ENCODE data around the gene NCBP2. TPM values are rescaled to one million over a fixed set of nuclear protein-coding genes. Genes with fewer than 3 reads are reported as not detected.

Gene NCBP2
- total RNA-seq, 1 donor from 2014 or later = 83.9 TPM

- Mint-ChIP-seq H3K36me3 (ENCODE audit: low read depth) (no peaks in the 10 kb centered on the region), H3K9me3 (peaks cover 6% of the 10 kb centered on the region), H3K4me1 (ENCODE audit: low read depth) (peaks cover 5% of the 10 kb centered on the region), H3K27me3 (ENCODE audit: low read depth) (peaks cover 4% of the 10 kb centered on the region), H3K27ac (no peak overlapping the region), H3K4me3 (ENCODE audit: low read depth) (no peak overlapping the region)
- intact Hi-C loops (cut with micrococcal nuclease) = no loop called here
- DNase-seq (ENCODE audit: low spot score) = no peak
Observed at GRCh38 chr3:196976941-196977340, 34.6 kb upstream of the NCBP2 start.

GRCh38 chr3:196975349-196975748 lies 33.0 kb upstream of the NCBP2 start:
- H3K9me3 Mint-ChIP-seq = no peaks in the 10 kb centered on the region
- peaks cover 7% of the 10 kb centered on the region for H3K4me1 Mint-ChIP-seq (ENCODE audit: low read depth)
- intact Hi-C loops (cut with micrococcal nuclease) = no loop called here
- peaks cover 3% of the 10 kb centered on the region for H3K27me3 Mint-ChIP-seq (ENCODE audit: low read depth)
- H3K36me3 Mint-ChIP-seq (ENCODE audit: low read depth) = no peaks in the 10 kb centered on the region
- H3K27ac Mint-ChIP-seq = no peak overlapping the region
- no peak for DNase-seq (ENCODE audit: low spot score)
- no peak overlapping the region for H3K4me3 Mint-ChIP-seq (ENCODE audit: low read depth)

DNA sequence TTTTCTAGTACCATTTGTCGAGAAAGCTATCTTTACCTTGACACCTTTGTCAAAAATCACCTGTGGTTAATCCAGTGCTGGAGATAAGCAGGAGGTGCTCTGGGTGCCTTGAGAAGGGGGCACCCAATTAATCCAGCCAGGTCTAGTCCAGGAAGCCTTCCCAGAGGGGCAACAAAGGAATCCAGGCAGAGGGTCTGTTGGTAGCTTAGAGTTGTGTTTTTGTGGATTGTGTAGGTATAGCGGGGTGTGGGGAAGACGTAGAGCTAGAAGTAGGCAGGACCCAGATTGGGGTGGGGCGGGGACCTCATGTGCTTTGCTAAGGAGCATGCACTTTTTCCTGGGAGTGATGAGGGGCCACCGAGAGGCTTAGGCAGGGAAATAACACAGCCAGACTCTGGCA lies 32.3 kb upstream of the NCBP2 start:
- no peak overlapping the region for H3K27ac Mint-ChIP-seq
- no peak for DNase-seq (ENCODE audit: low spot score)
- H3K4me1 Mint-ChIP-seq (ENCODE audit: low read depth) = peaks cover 8% of the 10 kb centered on the region
- peaks cover 6% of the 10 kb centered on the region for H3K27me3 Mint-ChIP-seq (ENCODE audit: low read depth)
- H3K9me3 Mint-ChIP-seq = no peaks in the 10 kb centered on the region
- intact Hi-C loops (cut with micrococcal nuclease) = no loop called here
- no peak overlapping the region for H3K4me3 Mint-ChIP-seq (ENCODE audit: low read depth)
- no peaks in the 10 kb centered on the region for H3K36me3 Mint-ChIP-seq (ENCODE audit: low read depth)

DNA sequence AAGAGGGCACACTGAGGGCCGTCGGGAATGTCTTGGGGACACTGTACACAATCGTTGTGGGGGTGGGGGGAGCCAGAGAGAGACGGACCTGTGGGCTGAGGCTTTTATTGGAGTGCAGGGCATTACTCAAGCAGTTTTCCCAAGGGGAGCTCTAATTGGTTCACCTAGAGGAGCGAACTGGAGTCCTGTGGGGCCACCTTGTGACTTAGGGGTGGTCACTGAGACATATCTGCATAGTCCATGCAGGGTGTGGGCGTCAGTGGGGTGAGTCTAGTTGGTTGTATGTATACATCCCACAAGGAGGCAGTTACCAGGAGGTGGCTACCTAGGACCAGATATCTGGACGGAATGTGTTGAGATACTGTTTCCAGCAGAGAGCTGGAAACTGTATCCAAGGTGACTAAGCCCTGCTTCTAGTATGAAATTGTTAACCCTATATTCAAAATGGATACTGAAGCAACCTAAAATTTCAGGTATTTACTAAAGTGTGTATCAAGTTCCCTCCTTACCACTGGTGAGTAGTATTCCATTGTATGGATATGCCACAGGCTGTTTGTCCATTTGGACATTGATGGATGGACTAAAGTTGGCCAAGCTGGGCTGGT lies 28.9 kb upstream of the NCBP2 start:
- H3K27me3 Mint-ChIP-seq (ENCODE audit: low read depth) = peaks cover 6% of the 10 kb centered on the region
- DNase-seq (ENCODE audit: low spot score) = no peak
- intact Hi-C loops (cut with micrococcal nuclease) = no loop called here
- H3K4me1 Mint-ChIP-seq (ENCODE audit: low read depth) = peaks cover 11% of the 10 kb centered on the region
- H3K27ac Mint-ChIP-seq = peak overlapping the region; percentile 22
- H3K36me3 Mint-ChIP-seq (ENCODE audit: low read depth) = peaks cover 15% of the 10 kb centered on the region
- peak overlapping the region; percentile 21 for H3K4me3 Mint-ChIP-seq (ENCODE audit: low read depth)
- no peaks in the 10 kb centered on the region for H3K9me3 Mint-ChIP-seq

- H3K4me3 Mint-ChIP-seq (ENCODE audit: low read depth) = peak overlapping the region; percentile 80
- peaks cover 11% of the 10 kb centered on the region for H3K4me1 Mint-ChIP-seq (ENCODE audit: low read depth)
- H3K27me3 Mint-ChIP-seq (ENCODE audit: low read depth) = peaks cover 6% of the 10 kb centered on the region
- H3K9me3 Mint-ChIP-seq = peaks cover 5% of the 10 kb centered on the region
- intact Hi-C loops (cut with micrococcal nuclease) = no loop called here
- peak overlapping the region; percentile 74 for H3K27ac Mint-ChIP-seq
- no peak for DNase-seq (ENCODE audit: low spot score)
- peaks cover 21% of the 10 kb centered on the region for H3K36me3 Mint-ChIP-seq (ENCODE audit: low read depth)
Observed at GRCh38 chr3:196970547-196971093, 28.3 kb upstream of the NCBP2 start.

DNA sequence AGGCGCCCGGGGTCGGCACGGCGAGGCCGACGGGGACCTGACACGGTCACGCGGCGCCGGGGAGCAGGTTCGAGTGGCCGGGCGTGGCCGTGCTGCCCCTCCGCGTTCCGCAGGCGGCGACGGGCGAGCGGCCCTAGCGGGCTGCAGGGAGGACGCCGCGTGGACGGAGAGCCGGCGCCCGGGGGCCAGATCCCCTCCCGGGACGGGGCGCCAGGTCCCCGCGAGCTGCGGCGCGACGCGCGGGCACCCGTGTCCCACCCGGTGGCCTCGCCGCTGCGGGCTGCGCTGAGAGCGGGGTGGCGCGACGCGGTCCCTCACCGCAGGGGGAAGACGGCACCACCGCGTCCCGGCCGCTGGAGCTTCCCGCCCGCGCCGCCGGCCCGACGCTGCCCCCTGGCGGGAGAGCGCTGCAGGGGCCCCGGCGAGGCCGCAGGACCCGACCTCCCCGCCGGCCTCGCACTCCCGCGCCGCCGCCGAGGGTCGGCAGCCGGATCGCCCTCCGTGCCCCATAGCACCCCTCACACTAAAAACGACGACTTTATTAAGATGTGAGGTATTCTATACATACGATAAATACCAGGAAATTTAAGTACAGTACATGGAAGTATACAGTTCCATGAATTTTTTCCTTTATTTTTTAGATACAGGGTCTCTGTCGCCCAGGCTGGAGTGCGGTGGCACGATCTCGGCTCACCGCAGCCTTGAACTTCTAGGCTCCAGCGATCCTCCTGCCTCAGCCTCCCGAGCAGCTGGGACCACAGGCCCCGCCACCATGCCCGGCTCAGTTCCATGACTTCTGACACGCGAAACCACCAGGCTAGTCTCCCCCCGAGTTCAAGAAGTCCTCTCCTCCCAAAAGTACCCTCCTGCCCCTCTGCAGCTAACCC lies 27.6 kb upstream of the NCBP2 start:
- intact Hi-C loops (cut with micrococcal nuclease) = loop anchor here (1.0 to 10.0 kb wide), 3 partner anchors 27 to 435 kb away; partner anchors contain the start of gene NCBP2
- Mint-ChIP-seq H3K27ac (peak overlapping the region; percentile 74), H3K9me3 (peaks cover 9% of the 10 kb centered on the region), H3K36me3 (ENCODE audit: low read depth) (peaks cover 28% of the 10 kb centered on the region), H3K27me3 (ENCODE audit: low read depth) (peaks cover 6% of the 10 kb centered on the region), H3K4me3 (ENCODE audit: low read depth) (peak overlapping the region; percentile 80), H3K4me1 (ENCODE audit: low read depth) (peaks cover 11% of the 10 kb centered on the region)
- peak; percentile 63 for DNase-seq (ENCODE audit: low spot score)

DNA sequence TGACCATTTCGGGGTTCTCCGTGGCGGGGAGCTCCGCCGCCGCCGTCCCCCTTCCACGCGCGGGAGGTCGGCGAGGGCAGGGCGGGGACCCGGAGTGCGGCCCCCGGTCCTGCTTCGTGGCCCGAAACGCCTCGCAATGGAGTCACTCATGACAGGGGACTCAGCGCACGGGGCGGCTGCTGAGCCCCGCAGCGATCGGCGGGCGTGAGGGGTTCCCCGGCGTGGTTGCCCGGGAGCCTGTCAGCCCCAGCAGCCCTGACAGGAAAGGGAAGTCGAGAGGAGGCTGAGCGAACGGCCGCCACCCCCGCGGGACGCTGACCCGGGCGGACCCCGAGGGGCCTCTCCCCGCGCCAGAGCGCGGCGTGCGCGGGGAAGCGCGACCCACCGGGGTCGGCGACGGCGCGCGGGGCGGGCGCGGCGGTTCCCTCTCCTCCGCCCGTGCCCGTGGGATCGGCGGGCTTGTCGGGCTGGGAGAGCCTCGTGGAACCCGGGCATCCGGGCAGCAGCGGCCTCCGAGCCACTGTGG lies 26.9 kb upstream of the NCBP2 start:
- intact Hi-C loops (cut with micrococcal nuclease) = loop anchor here (1.0 to 10.0 kb wide), 3 partner anchors 26 to 434 kb away; partner anchors contain the start of gene NCBP2
- H3K27ac Mint-ChIP-seq = peak overlapping the region; percentile 76
- peaks cover 28% of the 10 kb centered on the region for H3K36me3 Mint-ChIP-seq (ENCODE audit: low read depth)
- H3K27me3 Mint-ChIP-seq (ENCODE audit: low read depth) = peaks cover 6% of the 10 kb centered on the region
- H3K4me1 Mint-ChIP-seq (ENCODE audit: low read depth) = peaks cover 12% of the 10 kb centered on the region
- peak overlapping the region; percentile 84 for H3K4me3 Mint-ChIP-seq (ENCODE audit: low read depth)
- peaks cover 9% of the 10 kb centered on the region for H3K9me3 Mint-ChIP-seq
- DNase-seq (ENCODE audit: low spot score) = peak; percentile 48

- peaks cover 6% of the 10 kb centered on the region for H3K27me3 Mint-ChIP-seq (ENCODE audit: low read depth)
- H3K9me3 Mint-ChIP-seq = peaks cover 9% of the 10 kb centered on the region
- intact Hi-C loops (cut with micrococcal nuclease) = loop anchor here (1.0 to 10.0 kb wide), 3 partner anchors 26 to 434 kb away; partner anchors contain the start of gene NCBP2
- H3K4me1 Mint-ChIP-seq (ENCODE audit: low read depth) = peaks cover 12% of the 10 kb centered on the region
- peaks cover 31% of the 10 kb centered on the region for H3K36me3 Mint-ChIP-seq (ENCODE audit: low read depth)
- DNase-seq (ENCODE audit: low spot score) = peak; percentile 34
- H3K4me3 Mint-ChIP-seq (ENCODE audit: low read depth) = peak within 1 kb of the TSS; percentile 84
- peak within 1 kb of the TSS; percentile 76 for H3K27ac Mint-ChIP-seq
Observed at GRCh38 chr3:196968233-196969133, 26.2 kb upstream of the NCBP2 start, which contains the start of gene PIGZ. TSS of gene PIGZ (minus strand) at chr3:196968833. CDS start at chr3:196952031, 16,802 bp downstream.

- H3K27me3 Mint-ChIP-seq (ENCODE audit: low read depth) = peaks cover 6% of the 10 kb centered on the region
- peaks cover 34% of the 10 kb centered on the region for H3K36me3 Mint-ChIP-seq (ENCODE audit: low read depth)
- H3K27ac Mint-ChIP-seq = no peak overlapping the region
- peaks cover 9% of the 10 kb centered on the region for H3K9me3 Mint-ChIP-seq
- H3K4me3 Mint-ChIP-seq (ENCODE audit: low read depth) = peak overlapping the region; percentile 75
- no peak for DNase-seq (ENCODE audit: low spot score)
- peaks cover 12% of the 10 kb centered on the region for H3K4me1 Mint-ChIP-seq (ENCODE audit: low read depth)
- intact Hi-C loops (cut with micrococcal nuclease) = loop anchor here (2.0 to 10.0 kb wide), 2 partner anchors 25 to 433 kb away; partner anchors contain the start of gene NCBP2
Observed at GRCh38 chr3:196967412-196968232, 25.3 kb upstream of the NCBP2 start.

- peaks cover 9% of the 10 kb centered on the region for H3K9me3 Mint-ChIP-seq
- H3K36me3 Mint-ChIP-seq (ENCODE audit: low read depth) = peaks cover 34% of the 10 kb centered on the region
- intact Hi-C loops (cut with micrococcal nuclease) = loop anchor here (10.0 kb wide), 1 partner anchor 432 kb away; no protein-coding TSS in a partner anchor
- H3K4me1 Mint-ChIP-seq (ENCODE audit: low read depth) = peaks cover 12% of the 10 kb centered on the region
- no peak overlapping the region for H3K27ac Mint-ChIP-seq
- peak overlapping the region; percentile 16 for H3K4me3 Mint-ChIP-seq (ENCODE audit: low read depth)
- DNase-seq (ENCODE audit: low spot score) = no peak
- peaks cover 6% of the 10 kb centered on the region for H3K27me3 Mint-ChIP-seq (ENCODE audit: low read depth)
Observed at GRCh38 chr3:196966526-196967401, 24.4 kb upstream of the NCBP2 start.

All from activated T-helper 2 cell treated with anti-CD3 and anti-CD28 coated beads, Interferon-gamma antibody, Interleukin-2, Interleukin-4, amounts not matched to agents 10 μg/mL and 5 μg/mL and 100 μg/mL, durations not matched to agents 14 hours and 24 hours and 36 hours (primary cell).